Islet of Langerhans (tissue), 1 donor: ENCODE measurements around the gene ATP8A1.
"Not testable (repeated sequence)": the region's sequence is repeated elsewhere in the genome, so short reads cannot be mapped to it uniquely, and the experiment has no call there.

Experiments used
- FAIRE-seq: peaks from one replicate; lab custom pipeline; 2011; peaks lifted over from hg19 to GRCh38; lab: Jason Lieb, UNC

The ATP8A1 gene

GRCh38 chr4:42467777-42468176 is 189.1 kb downstream of the ATP8A1 start:
- FAIRE-seq = not testable (repeated sequence)

DNA sequence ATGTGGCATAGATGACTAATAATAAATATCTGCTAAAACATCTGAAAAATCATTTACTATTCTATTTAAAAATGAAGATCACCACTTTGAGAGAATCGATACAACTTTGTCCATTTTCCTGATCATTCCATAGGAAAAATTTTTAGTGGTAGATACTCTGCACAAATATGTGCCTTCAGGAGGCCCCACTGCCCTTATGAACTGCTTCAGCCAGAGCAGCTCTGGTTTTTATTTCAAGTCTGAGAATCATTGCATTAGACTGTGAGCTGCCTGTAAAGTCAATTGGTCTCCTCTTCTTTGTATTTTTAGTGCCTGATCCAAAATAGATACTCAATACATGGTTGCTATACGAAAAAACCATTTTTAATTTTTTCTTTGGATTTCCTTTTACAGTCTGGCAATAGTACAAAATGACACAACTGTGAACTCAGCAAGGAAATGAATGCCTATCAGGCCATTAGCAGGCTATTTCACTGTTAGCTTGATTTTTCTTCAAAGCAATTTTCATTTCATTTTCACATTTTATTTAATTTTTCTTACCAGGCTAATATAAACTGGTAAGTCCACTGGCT is 190.5 kb downstream of the ATP8A1 start:
- FAIRE-seq = peak; percentile 66

DNA sequence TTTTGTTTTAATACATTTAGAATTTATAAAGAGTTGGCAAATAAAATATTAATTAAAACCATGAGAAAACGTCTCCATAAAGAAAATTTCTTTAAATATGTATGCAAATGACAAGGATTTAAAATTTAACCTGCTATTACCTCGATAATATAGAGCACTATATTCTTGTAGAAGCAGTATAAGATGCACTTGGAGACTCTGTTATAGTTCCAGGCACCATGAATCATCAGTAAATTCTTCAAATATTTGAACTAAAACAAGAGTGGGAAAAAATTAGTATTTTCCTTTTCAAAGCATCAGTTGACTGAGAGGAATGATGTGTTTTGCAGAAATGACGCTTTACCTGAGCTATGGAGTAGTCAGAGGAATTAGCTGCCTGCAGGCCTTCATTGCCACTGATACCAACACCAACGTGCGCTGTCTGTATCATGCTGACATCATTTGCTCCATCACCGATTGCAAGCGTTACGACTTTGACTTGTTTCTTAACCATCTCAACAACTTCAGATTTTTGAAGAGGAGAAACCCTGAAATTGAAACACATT is 192.3 kb downstream of the ATP8A1 start:
- FAIRE-seq = peak; percentile 13

- FAIRE-seq = not testable (repeated sequence)
Observed at GRCh38 chr4:42461216-42461615, 195.7 kb downstream of the ATP8A1 start.

DNA sequence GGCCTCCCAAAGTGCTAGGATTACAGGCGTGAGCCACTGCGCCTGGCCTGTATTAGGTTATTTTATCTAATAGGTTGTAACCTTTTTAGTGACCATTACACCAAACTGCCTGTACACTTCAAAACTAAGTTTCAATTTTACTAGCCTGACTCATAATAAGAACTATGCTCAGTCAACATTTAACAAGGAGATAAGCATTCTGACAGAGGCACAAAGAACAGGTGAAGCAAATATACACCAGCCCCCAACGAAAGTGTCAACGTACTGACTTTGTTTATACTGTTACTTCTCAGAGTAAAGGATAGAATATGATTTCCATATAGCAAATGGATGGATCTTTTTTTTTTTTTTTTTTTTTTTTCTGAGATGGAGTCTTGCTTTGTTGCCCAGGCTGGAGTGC is 196.9 kb downstream of the ATP8A1 start:
- FAIRE-seq = no peak

DNA sequence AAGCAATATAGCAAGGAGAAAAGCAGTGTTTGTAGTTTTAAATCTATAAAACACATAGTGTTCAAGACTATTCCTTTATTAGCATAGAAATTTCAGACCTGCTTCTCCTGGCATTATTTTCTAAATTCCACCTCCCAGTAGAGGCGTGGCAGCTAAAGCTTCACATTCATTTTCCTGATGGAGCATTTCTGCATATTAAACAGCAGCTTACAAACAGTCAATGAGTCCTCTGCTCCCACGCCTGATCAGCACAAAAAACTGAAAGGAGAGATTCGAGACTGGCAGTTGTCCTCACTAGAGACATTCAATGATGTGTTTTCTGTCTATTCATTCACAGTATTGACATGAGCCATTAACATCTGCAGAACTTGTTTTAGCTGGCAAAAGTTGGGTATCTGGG is 198.2 kb downstream of the ATP8A1 start:
- FAIRE-seq = no peak

DNA sequence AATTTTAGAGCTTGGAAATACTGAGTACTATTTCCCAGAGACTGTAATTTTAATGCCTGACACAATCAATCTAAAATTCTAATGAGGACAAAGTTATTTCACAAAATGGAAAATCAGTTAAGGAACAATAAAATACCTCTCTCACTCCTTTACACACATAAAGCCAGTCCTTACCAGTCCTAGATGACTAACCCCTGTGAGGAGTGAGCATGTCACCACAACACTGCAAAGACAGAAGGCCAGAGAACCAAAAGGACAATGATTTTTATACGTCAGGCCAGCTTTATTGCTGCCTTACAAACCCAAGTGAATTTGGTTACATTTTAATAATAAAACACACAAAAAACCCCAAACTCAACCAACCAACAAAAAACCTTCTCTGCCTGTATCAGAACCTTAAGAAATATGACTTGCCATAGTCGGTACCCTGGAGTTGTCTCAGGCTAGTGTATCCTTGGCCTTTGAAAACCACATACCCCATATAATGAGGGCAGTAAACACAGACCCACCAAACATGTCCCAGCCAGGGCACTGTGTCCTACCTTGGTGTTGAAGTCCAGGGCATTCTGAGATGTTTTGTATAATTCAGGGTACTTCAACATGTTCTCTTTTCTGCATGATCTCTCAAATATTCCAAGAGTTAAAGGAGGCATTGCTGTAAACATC is 202.0 kb downstream of the ATP8A1 start:
- peak; percentile 30 for FAIRE-seq

GRCh38 chr4:42453612-42454011 is 203.3 kb downstream of the ATP8A1 start:
- no peak for FAIRE-seq

- peak; percentile 33 for FAIRE-seq
Observed at GRCh38 chr4:42452823-42453222, 204.1 kb downstream of the ATP8A1 start.

DNA sequence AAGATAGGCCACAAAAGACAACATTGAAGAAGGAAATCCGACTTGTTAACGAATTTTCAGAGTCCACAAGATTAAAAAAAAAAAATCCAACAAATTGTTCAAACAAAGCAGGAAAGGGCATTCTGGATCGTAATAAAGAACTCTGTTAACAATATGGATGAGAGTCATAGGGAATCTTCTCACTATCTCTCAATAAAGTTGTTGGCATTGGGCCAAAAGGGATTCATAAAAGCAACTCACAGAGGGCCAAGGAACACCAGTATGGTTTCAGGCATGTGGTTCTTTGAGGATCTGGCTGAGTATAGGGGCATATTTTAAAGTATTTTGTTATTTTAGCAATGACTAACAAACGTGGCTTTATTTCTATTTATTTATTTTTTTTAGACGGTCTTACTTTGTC is 210.1 kb downstream of the ATP8A1 start:
- no peak for FAIRE-seq

DNA sequence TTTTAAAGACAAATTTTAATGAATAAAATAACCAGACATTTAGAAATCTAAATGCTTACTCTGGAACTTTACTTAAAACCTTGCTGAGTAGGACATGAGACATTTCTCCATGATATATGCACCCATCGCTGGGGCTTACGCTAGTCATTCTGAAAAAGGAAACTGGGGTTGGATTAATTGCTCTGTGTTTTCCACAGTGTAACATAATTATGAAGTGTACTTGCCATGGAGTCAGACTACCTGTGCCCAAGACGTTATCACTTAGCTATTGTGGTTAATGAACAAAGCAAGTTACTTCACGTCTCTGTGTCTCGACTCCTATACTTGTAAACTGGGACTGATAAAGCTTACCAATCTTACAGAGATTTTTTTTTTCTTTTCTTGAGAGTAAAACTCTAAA is 211.9 kb downstream of the ATP8A1 start:
- no peak for FAIRE-seq

- FAIRE-seq = no peak
Observed at GRCh38 chr4:42442601-42443000, 214.3 kb downstream of the ATP8A1 start.

- no peak for FAIRE-seq
Observed at GRCh38 chr4:42440083-42440482, 216.8 kb downstream of the ATP8A1 start.

GRCh38 chr4:42436928-42437565 is 219.9 kb downstream of the ATP8A1 start:
- FAIRE-seq = no peak

DNA sequence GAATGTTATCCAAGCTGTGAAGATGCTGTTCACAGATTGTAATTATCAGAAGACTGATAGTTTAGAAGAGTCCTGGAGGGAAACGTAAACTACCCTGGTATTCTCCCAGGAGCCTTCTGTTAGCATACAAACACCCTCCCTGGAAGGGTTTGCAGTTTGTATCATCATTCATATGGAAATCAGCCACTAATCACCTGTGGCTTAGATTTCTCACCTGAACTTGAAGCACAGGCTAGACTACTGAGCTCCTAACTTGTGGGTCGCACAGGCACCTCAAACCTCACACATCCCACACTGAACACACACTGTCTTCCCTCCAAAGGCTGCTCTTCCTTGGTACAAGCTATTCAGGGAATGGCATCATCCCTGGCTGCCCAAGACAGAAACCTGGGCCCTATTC is 228.9 kb downstream of the ATP8A1 start:
- no peak for FAIRE-seq

DNA sequence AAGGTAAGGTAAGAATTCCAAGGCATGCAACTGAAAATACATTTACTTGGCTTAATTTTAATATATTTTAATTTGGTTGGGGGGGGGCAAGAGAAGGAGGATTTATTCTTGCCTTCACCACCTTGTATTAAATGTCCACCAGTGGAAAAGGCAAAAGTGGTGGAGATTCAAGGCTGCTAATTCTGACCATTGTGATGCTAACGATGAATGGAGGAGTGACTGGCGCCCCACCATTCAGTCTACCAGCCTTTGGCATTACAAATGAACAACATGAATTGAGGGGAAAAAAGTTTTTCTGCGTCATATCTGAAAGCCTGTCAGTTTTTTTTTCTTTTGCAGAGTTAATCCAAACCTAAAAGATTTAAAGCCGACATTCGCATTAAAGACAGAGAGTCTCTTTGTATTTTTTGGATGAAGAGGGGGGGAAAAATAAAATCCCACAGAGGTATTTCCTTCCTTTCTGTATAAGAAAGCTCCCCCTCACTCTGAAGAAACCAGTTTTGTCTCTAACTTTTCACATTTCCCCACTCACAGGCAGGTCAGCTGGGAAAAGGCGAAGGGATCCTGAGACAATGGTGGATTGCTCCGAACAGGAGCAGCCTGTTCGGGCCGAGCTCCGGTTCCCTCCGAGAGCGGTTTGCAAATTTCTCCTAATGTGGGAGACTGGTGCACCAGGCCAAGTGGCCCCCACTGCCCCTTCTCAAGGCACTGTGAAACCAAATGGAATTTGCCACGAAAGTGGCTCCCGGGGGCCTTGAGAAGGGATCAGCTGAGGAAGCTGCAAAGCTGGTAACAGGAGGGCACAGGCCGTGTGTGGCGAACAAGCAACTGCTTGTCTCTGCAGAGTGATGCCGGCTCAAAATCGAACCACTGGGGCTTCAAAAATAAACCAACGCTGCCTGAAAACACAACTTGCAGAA is 231.5 kb downstream of the ATP8A1 start:
- no peak for FAIRE-seq

GRCh38 chr4:42420140-42420539 is 236.8 kb downstream of the ATP8A1 start:
- FAIRE-seq = no peak

GRCh38 chr4:42417550-42417949 is 239.4 kb downstream of the ATP8A1 start:
- no peak for FAIRE-seq

GRCh38 chr4:42416017-42416416 is 240.9 kb downstream of the ATP8A1 start:
- no peak for FAIRE-seq

DNA sequence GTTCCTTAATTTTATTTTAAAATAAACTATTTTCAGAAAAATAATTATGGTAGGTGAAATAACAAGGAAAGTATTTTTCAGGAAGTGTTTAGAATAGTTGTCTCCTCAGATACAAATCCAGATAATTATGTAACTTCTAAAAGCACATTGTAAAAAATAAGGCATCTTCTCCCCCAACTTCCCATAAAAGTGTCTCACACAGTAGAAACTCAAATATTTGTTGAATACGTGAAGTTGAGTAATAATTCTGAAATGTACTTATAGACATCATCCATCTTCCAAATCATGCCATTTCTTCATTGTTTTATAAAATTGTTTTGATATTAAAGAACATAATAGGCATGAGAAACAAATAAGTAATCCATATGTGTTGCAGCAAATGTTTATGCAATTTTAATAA is 241.6 kb downstream of the ATP8A1 start:
- no peak for FAIRE-seq

GRCh38 chr4:42412251-42412650 is 244.7 kb downstream of the ATP8A1 start:
- no peak for FAIRE-seq

- no peak for FAIRE-seq
Observed at GRCh38 chr4:42411803-42412202, 245.1 kb downstream of the ATP8A1 start.

DNA sequence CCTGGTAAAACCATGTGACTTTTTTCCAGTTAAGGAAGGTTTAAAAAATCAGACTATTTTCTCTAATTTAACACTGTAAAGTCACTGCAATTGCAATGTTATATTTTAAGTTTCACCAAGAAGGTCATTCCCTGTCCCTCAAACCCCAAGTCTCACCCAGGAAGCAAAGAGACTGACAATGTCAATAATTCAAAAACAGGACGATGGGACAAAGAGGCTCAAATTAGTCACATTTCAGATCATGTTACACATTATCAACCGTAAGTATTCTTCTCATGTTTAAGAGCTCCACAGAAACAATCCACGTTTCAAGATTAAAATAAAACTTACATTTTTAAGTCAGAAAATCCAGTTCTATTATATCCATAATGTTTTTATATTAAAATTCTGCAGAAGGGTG is 246.5 kb downstream of the ATP8A1 start:
- no peak for FAIRE-seq
